Breast epithelium (tissue), 3 donors: Measurements from ENCODE around the gene CPEB1.

Source experiments
- CTCF ChIP-seq, 3 donors: fragments of 450-650 bp; IDR thresholded peaks; one replicate each; pipeline ENCODE4 v1.5.1; 2016 to 2017; ENCODE audit warnings: antibody characterized with exemption in 3 of 3, mild to moderate bottlenecking in 3 of 3, moderate library complexity in 3 of 3
- POLR2A ChIP-seq: fragments of 450-650 bp; IDR thresholded peaks from one replicate; pipeline ENCODE4 v1.6.1; 2016; ENCODE audit warnings: antibody characterized with exemption, mild to moderate bottlenecking, moderate library complexity
- POLR2AphosphoS5 ChIP-seq, 3 donors: sonication (generic); formaldehyde crosslinking; IDR thresholded peaks; one replicate each; pipeline ENCODE4 v1.6.1; 2017; ENCODE audit warnings: antibody characterized with exemption in 3 of 3

GRCh38 chr15:82597815-82598214 lies 49.3 kb downstream of the CPEB1 start:
- TF ChIP-seq CTCF (IDR thresholded peaks at IDR 0.05), result no peak
- no peak for TF ChIP-seq POLR2A
- no peak for TF ChIP-seq POLR2AphosphoS5 (IDR thresholded peaks at IDR 0.05)
